ENCODE measurements around the gene EMILIN3.

EMILIN3 gene

GRCh38 chr20:41362748-41363140 is 3.9 kb downstream of the EMILIN3 start:
- no peak for DNase-seq (ENCODE audit: low spot score)

- DNase-seq (ENCODE audit: low spot score) = no peak
These were observed 4.6 kb downstream of the EMILIN3 start for GRCh38 chr20:41361757-41362747.

- no peak for DNase-seq (ENCODE audit: low spot score)
These were observed 5.5 kb downstream of the EMILIN3 start for GRCh38 chr20:41360831-41361756.

- DNase-seq (ENCODE audit: low spot score) = no peak
These were observed 7.0 kb downstream of the EMILIN3 start for GRCh38 chr20:41359541-41360011.

- DNase-seq (ENCODE audit: low spot score) = no peak
These were observed 7.9 kb downstream of the EMILIN3 start for GRCh38 chr20:41358717-41359116.

- DNase-seq (ENCODE audit: low spot score) = no peak
These were observed 8.4 kb downstream of the EMILIN3 start for GRCh38 chr20:41358230-41358629.

- DNase-seq (ENCODE audit: low spot score) = no peak
These were observed 9.0 kb downstream of the EMILIN3 start for GRCh38 chr20:41357424-41358163.

- no peak for DNase-seq (ENCODE audit: low spot score)
These were observed 9.7 kb downstream of the EMILIN3 start for GRCh38 chr20:41356951-41357350.

GRCh38 chr20:41355598-41356203 is 10.9 kb downstream of the EMILIN3 start:
- DNase-seq (ENCODE audit: low spot score) = no peak

GRCh38 chr20:41355192-41355591 is 11.4 kb downstream of the EMILIN3 start:
- DNase-seq (ENCODE audit: low spot score) = no peak

- DNase-seq (ENCODE audit: low spot score) = no peak
These were observed 13.1 kb downstream of the EMILIN3 start for GRCh38 chr20:41353530-41353929.

- no peak for DNase-seq (ENCODE audit: low spot score)
These were observed 14.0 kb downstream of the EMILIN3 start for GRCh38 chr20:41352666-41353065.

- DNase-seq (ENCODE audit: low spot score) = no peak
These were observed 14.5 kb downstream of the EMILIN3 start for GRCh38 chr20:41352106-41352505.

- no peak for DNase-seq (ENCODE audit: low spot score)
These were observed 16.1 kb downstream of the EMILIN3 start for GRCh38 chr20:41350408-41350962.

- DNase-seq (ENCODE audit: low spot score) = no peak
These were observed 16.7 kb downstream of the EMILIN3 start for GRCh38 chr20:41349943-41350342.

GRCh38 chr20:41349266-41349665 is 17.4 kb downstream of the EMILIN3 start:
- DNase-seq (ENCODE audit: low spot score) = no peak

GRCh38 chr20:41348430-41349172 is 18.0 kb downstream of the EMILIN3 start:
- no peak for DNase-seq (ENCODE audit: low spot score)

GRCh38 chr20:41347523-41348429 is 18.8 kb downstream of the EMILIN3 start:
- no peak for DNase-seq (ENCODE audit: low spot score)

GRCh38 chr20:41345729-41346067 is 20.9 kb downstream of the EMILIN3 start:
- DNase-seq (ENCODE audit: low spot score) = no peak
